Endothelial cell of umbilical vein (primary cell): ENCODE data around the gene KCTD16. TPM values are rescaled to one million over a fixed set of nuclear protein-coding genes. Genes with fewer than 3 reads are reported as not detected.

ENCODE experiments used
- BruUV-seq: library from RNA; stranded (reverse); fragments of 400-500 nt; replicated peaks from 2 replicates; lab custom pipeline; 2021; lab: Mats Ljungman, UMichigan
- CTCF ChIA-PET: fragments of 300-600, 350-600 bp; sonication (Branson Sonifier 250); formaldehyde crosslinking; loops from one replicate; lab custom pipeline; 2021; ENCODE audit warnings: antibody characterized with exemption, inconsistent platforms; lab: Charles Lee
- POLR2A ChIA-PET: fragments of 300-600, 350-600 bp; sonication (Branson Sonifier 250); formaldehyde crosslinking; loops from one replicate; lab custom pipeline; 2021; ENCODE audit warnings: antibody characterized with exemption, inconsistent platforms; lab: Charles Lee
- DNase-seq: peaks from one replicate; pipeline ENCODE4 v3.0.0-alpha.2; 2011; ENCODE audit warnings: low read depth, low spot score
- FAIRE-seq: peaks from 2 replicates; lab custom pipeline; 2011; peaks lifted over from hg19 to GRCh38; lab: Jason Lieb, UNC
- H2AFZ ChIP-seq: 2 replicates; pipeline ENCODE4 v1.6.0; 2012; ENCODE audit warnings: low read depth, low read length, control low read depth, inconsistent platforms
- H3K27ac ChIP-seq: 2 replicates; pipeline ENCODE4 v1.5.1; 2011; ENCODE audit warnings: low read depth, mild to moderate bottlenecking, control low read depth, low read length, moderate library complexity; ENCODE audit not compliant: insufficient read depth
- H3K27me3 ChIP-seq, 2 experiments: 2 replicates each; pipeline versions ENCODE4 v1.6.0 to v1.6.1; 2011; ENCODE audit warnings: low read length in 2 of 2, mixed read lengths in 1 of 2; ENCODE audit not compliant: control insufficient read depth in 2 of 2, insufficient read depth in 2 of 2
- H3K36me3 ChIP-seq, 2 experiments: 2 replicates in 1 of 2; 3 replicates in 1 of 2; pipeline ENCODE4 v1.5.1; 2011; ENCODE audit warnings: low read length in 2 of 2, mild to moderate bottlenecking in 1 of 2, moderate library complexity in 1 of 2; ENCODE audit not compliant: control insufficient read depth in 2 of 2, insufficient read depth in 2 of 2; ENCODE audit errors: extremely low read depth in 1 of 2
- H3K4me1 ChIP-seq: 3 replicates; pipeline ENCODE4 v1.5.1; 2011; ENCODE audit warnings: mild to moderate bottlenecking, low read length; ENCODE audit not compliant: control insufficient read depth, insufficient read depth; ENCODE audit errors: extremely low read depth
- H3K4me2 ChIP-seq: 2 replicates; pipeline ENCODE4 v1.6.1; 2011; ENCODE audit warnings: low read length, control low read depth, mixed read lengths; ENCODE audit not compliant: insufficient read depth
- H3K4me3 ChIP-seq, 3 experiments: fragments of 200-600 bp in 1 of 3; sonication (generic), shearing (Covaris generic) in 1 of 3; replicated peaks in 1 of 3; 2 replicates each; pipeline ENCODE4 v1.5.1; 2011 to 2016; ENCODE audit warnings: control low read depth in 3 of 3, low read length in 3 of 3, mild to moderate bottlenecking in 2 of 3, inconsistent platforms in 1 of 3, low read depth in 1 of 3, moderate library complexity in 1 of 3; ENCODE audit not compliant: insufficient read depth in 1 of 3
- H3K79me2 ChIP-seq: 2 replicates; pipeline ENCODE4 v1.6.0; 2012; ENCODE audit warnings: low read length, inconsistent platforms; ENCODE audit not compliant: control insufficient read depth, insufficient read depth
- H3K9ac ChIP-seq: replicated peaks from 2 replicates; pipeline ENCODE3; 2011; ENCODE audit warnings: low read length, control low read depth; ENCODE audit not compliant: insufficient read depth; ENCODE audit errors: extremely low read depth
- H3K9me1 ChIP-seq: replicated peaks from 3 replicates; pipeline ENCODE4 v1.6.0; 2011; ENCODE audit warnings: mild to moderate bottlenecking, low read length; ENCODE audit not compliant: control insufficient read depth, insufficient read depth; ENCODE audit errors: extremely low read depth
- H3K9me3 ChIP-seq: replicated peaks from 2 replicates; pipeline ENCODE4 v1.5.1; 2012; ENCODE audit warnings: low read length, inconsistent platforms; ENCODE audit not compliant: control insufficient read depth, insufficient read depth
- H4K20me1 ChIP-seq: replicated peaks from 2 replicates; pipeline ENCODE3; 2011; ENCODE audit warnings: mild to moderate bottlenecking, low read length; ENCODE audit not compliant: control insufficient read depth, insufficient read depth; ENCODE audit errors: extremely low read depth
- CTCF ChIP-seq, 2 donors: IDR thresholded peaks; 1 replicate in 1 of 2; 2 replicates in 1 of 2; pipeline ENCODE4 v1.5.1; 2011; ENCODE audit warnings: low read length in 2 of 2, mild to moderate bottlenecking in 2 of 2, moderate library complexity in 2 of 2, control low read depth in 1 of 2, inconsistent platforms in 1 of 2, low read depth in 1 of 2; ENCODE audit not compliant: insufficient read depth in 1 of 2; ENCODE audit errors: extremely low read depth in 1 of 2
- EZH2 ChIP-seq: IDR thresholded peaks from 2 replicates; pipeline ENCODE4 v1.6.1; 2012; ENCODE audit warnings: borderline replicate concordance, low read depth, mild to moderate bottlenecking, moderate library complexity, low read length, inconsistent platforms; ENCODE audit not compliant: severe bottlenecking
- FOS ChIP-seq: IDR thresholded peaks from 2 replicates; pipeline ENCODE4 v1.6.1; 2011; ENCODE audit warnings: mild to moderate bottlenecking, low read length, moderate library complexity, borderline replicate concordance; ENCODE audit not compliant: insufficient read depth
- GATA2 ChIP-seq: IDR thresholded peaks from 2 replicates; pipeline ENCODE4 v1.7.0; 2011; ENCODE audit warnings: low read depth, mild to moderate bottlenecking, moderate library complexity, mixed read lengths, low read length; ENCODE audit not compliant: insufficient read length, insufficient read depth
- JUN ChIP-seq: IDR thresholded peaks from 2 replicates; pipeline ENCODE4 v1.6.1; 2011; ENCODE audit warnings: borderline replicate concordance, low read depth; ENCODE audit not compliant: insufficient read length, insufficient read depth
- MYC ChIP-seq: IDR thresholded peaks from one replicate; pipeline ENCODE4 v1.6.1; 2011; ENCODE audit warnings: mild to moderate bottlenecking, low read depth, low read length
- POLR2A ChIP-seq: IDR thresholded peaks from 2 replicates; pipeline ENCODE4 v1.6.1; 2012; ENCODE audit warnings: low read depth, mild to moderate bottlenecking, control low read depth, low read length
- POLR2AphosphoS5 ChIP-seq: IDR thresholded peaks from 2 replicates; pipeline ENCODE4 v1.6.1; 2012; ENCODE audit warnings: low read depth, mild to moderate bottlenecking, control low read depth, low read length, moderate library complexity; ENCODE audit not compliant: insufficient read depth
- dilution Hi-C: fragments of 300-500 bp; cut with MboI; formaldehyde crosslinking; loops from one replicate; pipeline ENCODE4 v1.15.0; 2019; ENCODE audit warnings: low sequenced_read_pairs; ENCODE audit not compliant: extremely low pct_ligation_motif_present
- intact Hi-C: fragments of 100-400 bp; cut with micrococcal nuclease; formaldehyde crosslinking; loops from one replicate; pipeline ENCODE4 v1.10.0; 2022
- polyA plus RNA-seq, 4 experiments: library from polyadenylated mRNA; depleted of rRNA in 3 of 4; stranded (reverse) in 3 of 4; unstranded in 1 of 4; fragments of >200 nt; gene quantifications; 2 replicates each; pipeline versions ENCODE4 v1.2.1 to v1.2.3, GENCODE V29; 2011 to 2012; ENCODE audit warnings: missing spikeins in 1 of 4
- total RNA-seq: library from RNA; stranded (reverse); gene quantifications from 2 replicates; pipeline ENCODE4 v1.2.3, GENCODE V29; 2021
- TF ChIP-seq, protein P1 (sequence below): IDR thresholded peaks from 2 replicates; pipeline ENCODE4 v1.6.1; 2011; ENCODE audit not compliant: insufficient read depth, insufficient read length

Gene KCTD16
- total and polyA plus RNA-seq, 2 donors (not counting 3 experiments of a cell fraction or from before 2014, with no cell fraction given): 0.21 to 0.49 TPM

- Histone ChIP-seq H3K4me2 (no peak overlapping the region), H3K27me3 (no peaks in the 10 kb centered on the region), H3K9me3 (no peaks in the 10 kb centered on the region), H3K9me1 (no peaks in the 10 kb centered on the region), H3K36me3 (no peaks in the 10 kb centered on the region), H3K4me3 (no peak overlapping the region), H2AFZ (no peak overlapping the region), H3K4me1 (no peaks in the 10 kb centered on the region), H4K20me1 (no peaks in the 10 kb centered on the region), H3K27ac (no peak overlapping the region), H3K9ac (no peak overlapping the region), H3K79me2 (no peaks in the 10 kb centered on the region)
- no peak for DNase-seq
- TF ChIP-seq POLR2AphosphoS5 (no peak), FOS (no peak), CTCF (IDR thresholded peaks at IDR 0.05; ENCODE audit: extremely low read depth in 1 of 2, insufficient read depth in 1 of 2, low read depth in 1 of 2, low read length in 2 of 2) (no peak), GATA2 (no peak), MYC (no peak), EZH2 (no peak), JUN (no peak), POLR2A (no peak)
- TF ChIP-seq, protein P1, sequence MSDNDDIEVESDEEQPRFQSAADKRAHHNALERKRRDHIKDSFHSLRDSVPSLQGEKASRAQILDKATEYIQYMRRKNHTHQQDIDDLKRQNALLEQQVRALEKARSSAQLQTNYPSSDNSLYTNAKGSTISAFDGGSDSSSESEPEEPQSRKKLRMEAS: no peak
- intact Hi-C loops: no loop called here
- FAIRE-seq: no peak
- ChIA-PET CTCF (interaction anchor here (1.7 to 2.3 kb wide), 3 partner anchors 9 to 11 kb away, joined by 3 to 12 read pairs (median 10); no protein-coding TSS in a partner anchor), POLR2A (no interaction called here)
- dilution Hi-C loops: no loop called here
- BruUV-seq: no TSS peak
Observed at GRCh38 chr5:144131261-144131660, 39.4 kb upstream of the KCTD16 start.
